ENCODE results near the gene SETD1A.
A peak's percentile ranks its signal among the peaks of the same experiment; 100 is the strongest.

Gene SETD1A

DNA sequence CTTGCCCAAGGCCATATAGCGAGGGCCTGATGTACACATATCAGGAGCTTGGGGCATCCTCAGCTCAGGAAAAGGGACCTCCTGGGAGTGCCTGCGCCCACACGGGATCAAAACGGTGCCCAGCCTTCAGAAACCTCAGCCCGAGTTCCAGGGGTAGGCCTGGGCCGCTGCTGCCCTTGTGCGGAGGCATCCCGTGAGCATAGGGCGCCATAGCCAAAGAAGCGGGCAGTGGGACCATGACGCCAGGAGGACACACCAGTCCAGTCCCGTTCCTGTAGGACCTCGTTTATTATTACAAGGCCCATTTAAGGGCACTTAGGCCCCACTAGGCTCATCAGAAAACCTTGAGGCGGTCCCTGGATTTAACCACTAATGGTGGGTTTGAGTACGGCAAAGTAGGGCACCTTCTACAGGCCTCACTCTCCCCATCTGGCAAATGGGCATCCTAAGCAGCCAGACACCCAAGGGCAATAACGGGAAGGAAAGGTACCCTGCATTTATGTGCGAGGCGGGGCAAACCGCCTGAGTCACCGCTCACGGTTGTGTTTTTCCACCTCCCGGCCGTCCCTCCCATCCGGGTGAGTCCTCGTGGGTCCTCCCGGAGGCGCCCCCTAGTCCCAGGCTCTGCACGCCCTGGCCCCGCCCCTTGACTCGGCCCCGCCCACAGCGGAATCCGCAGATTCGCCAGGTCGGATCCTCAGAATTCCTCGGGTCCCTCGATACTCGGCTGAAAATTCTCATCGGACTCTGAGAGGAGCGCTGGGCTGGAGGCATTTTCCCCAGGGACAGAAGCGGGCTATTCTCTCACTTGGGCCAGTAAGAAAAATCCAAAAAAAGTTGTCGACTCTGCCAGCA, 726 bp upstream of the SETD1A start:
- DNase-seq = peak; percentile 84

GRCh38 chr16:30958175-30959079, 873 bp downstream of the SETD1A start:
- no peak for DNase-seq

- no peak for DNase-seq
Measured at GRCh38 chr16:30961384-30961783, 3.8 kb downstream of the SETD1A start.

DNA sequence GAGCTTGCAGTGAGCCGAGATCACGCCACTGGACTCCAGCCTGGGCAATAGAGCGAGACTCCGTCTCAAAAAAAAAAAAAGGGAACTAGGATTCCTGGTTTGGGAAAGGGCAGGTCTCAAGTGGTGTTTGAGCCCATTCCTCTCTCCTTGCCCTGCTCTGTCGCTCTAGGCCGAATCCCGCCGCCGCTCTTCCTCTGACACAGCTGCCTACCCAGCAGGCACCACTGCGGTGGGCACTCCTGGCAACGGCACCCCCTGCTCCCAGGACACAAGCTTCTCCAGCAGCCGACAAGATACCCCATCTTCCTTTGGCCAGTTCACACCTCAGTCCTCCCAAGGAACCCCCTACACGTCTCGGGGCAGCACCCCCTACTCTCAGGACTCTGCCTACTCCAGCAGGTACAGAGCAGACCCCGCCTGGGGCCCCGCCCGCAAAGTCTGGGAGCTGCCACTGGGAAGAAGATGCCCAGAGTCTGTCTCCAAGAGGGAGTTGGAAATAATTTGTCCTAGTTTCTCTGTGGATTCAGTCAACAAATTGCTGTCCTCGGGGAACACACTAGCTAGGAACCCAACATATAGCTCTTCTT, 6.5 kb downstream of the SETD1A start:
- DNase-seq = no peak

GRCh38 chr16:30964574-30965226, 7.1 kb downstream of the SETD1A start:
- DNase-seq = peak; percentile 16

- no peak for DNase-seq
Measured at GRCh38 chr16:30965436-30965835, 7.9 kb downstream of the SETD1A start.

- DNase-seq = no peak
Measured at GRCh38 chr16:30966033-30966619, 8.6 kb downstream of the SETD1A start.

- DNase-seq = no peak
Measured at GRCh38 chr16:30967795-30968194, 10.2 kb downstream of the SETD1A start.

DNA sequence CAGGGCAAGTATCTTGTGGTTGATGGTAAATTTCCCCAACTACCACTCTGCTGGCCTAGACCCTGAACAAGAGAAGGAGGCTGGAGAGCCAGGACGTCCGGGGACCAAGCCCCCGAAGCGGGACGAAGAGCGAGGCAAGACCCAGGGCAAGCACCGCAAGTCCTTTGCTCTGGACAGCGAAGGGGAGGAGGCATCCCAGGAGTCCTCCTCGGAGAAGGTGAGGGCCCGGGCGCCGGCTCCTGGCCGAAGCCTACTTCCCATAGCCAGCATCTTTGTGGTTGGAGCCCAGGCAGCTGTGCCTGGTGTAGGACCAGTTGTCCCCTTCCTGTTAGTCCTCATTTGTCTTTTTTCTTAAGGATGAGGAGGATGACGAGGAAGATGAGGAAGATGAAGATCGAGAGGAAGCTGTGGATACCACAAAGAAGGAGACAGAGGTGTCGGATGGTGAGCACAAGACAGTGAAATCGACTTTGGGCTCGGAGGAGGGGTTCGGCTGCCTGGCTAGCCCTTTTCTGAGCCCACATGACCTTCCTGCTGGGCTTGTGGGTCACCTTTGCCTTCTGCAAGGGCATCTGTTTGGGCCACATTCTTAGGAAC, 11.8 kb downstream of the SETD1A start:
- no peak for DNase-seq

GRCh38 chr16:30971298-30971697, 13.7 kb downstream of the SETD1A start:
- DNase-seq = no peak

DNA sequence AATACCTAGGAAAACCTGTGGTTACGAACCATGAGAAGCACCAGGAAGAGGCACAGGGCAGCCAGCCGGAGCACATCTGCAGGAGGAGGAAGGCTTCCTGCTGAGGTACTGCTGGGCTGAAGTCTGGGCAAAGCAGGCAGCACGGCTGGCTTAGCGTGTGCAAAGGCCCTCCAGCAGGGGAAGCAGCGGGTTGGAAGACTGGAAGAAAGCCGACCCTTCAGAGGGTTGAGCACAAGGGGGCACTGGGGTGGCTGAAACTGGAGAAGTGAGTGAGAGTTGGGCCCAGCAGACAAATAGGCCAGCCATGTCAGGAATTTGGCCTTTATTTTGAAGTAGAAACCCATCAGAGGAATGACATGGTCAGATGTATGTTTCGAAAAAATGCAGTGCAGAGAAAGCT, 15.3 kb downstream of the SETD1A start:
- no peak for DNase-seq

GRCh38 chr16:30974348-30974747, 16.8 kb downstream of the SETD1A start:
- no peak for DNase-seq

DNA sequence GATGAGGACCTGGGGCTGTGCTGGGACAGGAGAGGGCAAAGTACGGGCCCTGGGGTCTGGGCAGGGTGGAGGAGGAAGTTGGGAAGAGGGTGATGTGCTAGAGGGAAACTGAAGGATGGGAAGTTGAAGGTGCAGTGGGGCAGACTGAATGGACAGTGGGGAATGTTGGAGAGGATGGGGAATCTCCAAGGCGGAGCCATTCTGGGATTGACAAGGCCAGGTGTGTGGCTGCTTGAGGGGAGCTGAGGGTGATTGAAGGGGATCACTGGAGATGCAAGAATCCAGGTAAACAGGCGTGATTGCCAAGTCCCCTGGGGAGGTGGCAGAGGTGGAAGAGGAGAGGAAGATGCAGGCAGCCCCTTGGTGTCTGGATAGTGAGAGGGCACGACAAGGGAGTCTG, 18.9 kb downstream of the SETD1A start:
- no peak for DNase-seq

- no peak for DNase-seq
Measured at GRCh38 chr16:30977502-30977901, 19.9 kb downstream of the SETD1A start.

GRCh38 chr16:30979170-30980022, 21.8 kb downstream of the SETD1A start:
- DNase-seq = no peak

- no peak for DNase-seq
Measured at GRCh38 chr16:30980023-30980371, 22.4 kb downstream of the SETD1A start.

- DNase-seq = no peak
Measured at GRCh38 chr16:30980434-30980833, 22.9 kb downstream of the SETD1A start.

DNA sequence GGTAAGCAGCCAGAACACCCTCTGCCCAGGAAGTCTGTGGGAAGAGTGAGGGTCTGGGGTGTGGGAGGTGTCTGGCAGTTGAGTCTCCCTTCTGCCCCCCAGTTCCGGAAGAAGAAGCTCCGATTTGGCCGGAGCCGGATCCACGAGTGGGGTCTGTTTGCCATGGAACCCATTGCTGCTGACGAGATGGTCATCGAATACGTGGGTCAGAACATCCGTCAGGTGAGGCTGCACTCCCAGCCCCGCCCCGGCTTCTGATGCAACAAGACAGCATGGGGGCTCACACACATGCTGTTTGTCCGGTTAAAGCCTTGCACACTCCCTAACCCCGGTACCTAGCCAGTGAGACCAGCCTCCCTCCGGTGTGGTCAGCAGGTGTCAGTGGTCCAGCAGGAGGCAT, 23.4 kb downstream of the SETD1A start:
- no peak for DNase-seq

DNA sequence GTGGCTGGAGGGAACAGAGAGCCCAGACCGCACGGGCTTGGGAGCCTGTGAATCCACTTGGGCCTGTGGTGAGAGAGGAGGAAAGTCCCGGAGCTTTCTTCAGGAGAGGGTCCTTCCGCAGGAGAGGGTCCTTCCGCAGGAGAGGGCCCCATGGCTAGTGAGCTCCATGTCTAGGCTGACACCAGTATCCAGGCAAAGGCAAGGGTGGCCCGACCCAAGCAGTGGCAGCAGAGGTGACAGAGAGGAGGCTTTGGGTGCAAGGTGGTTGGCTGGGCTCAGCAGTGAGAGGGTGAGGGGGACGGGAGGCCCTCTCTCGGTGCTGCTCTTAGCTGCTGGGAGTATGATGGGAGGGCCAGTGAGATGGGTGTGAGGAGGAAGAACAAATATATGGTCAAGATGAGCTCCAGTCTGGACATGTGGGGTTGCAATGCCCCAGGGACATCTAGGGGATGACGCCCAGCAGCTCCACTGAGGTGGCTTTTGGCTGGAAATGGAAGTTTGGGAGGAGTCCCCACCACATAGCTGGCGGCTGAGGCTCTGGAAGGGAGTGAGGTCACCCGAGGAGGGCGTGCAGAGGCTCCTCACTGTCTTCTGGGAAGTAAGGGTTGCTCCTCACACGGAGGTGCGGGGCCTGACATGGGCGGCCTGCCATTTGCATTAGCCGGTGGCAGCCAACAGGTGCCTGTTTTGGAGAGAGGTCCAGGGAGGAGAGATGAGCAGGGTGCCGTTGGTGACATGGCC, 25.2 kb downstream of the SETD1A start:
- no peak for DNase-seq

DNA sequence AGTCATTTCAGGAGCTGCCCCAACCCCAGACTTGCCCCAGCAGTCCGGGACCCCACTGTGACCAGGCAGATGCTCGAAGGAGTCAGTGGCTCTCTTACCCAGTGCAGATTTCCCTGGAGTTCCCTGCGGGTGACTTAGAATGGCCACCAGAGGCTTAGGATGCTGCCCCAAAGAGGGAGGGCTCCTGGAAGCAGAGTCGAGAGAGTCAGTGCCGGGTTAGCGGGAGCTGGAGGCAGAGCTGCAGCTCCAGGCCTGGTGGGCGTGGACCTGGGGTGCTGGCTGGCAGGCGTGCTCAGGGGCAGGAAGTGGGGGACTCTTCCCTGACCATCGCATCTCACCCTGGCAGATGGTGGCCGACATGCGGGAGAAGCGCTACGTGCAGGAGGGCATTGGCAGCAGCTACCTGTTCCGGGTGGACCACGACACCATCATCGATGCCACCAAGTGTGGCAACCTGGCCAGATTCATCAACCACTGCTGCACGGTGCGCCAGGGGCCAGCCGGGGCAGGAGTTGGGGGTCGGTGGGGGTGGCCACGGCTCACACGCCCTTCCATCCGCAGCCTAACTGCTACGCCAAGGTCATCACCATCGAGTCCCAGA, 25.8 kb downstream of the SETD1A start:
- DNase-seq = no peak

Data from MV-4-11 (cell line).